Thoracic aorta (tissue), 2 donors: Measurements from ENCODE around the gene PCBD1. TPM values are rescaled to one million over a fixed set of nuclear protein-coding genes. Genes with fewer than 3 reads are reported as not detected.

ENCODE experiments used
- ATAC-seq: fragments of 150-250 bp; one replicate; pipeline ENCODE4 v1.8.0; 2017; ENCODE audit warnings: low read depth; ENCODE audit not compliant: insufficient number of reproducible peaks, low FRiP score
- DNase-seq: peaks from one replicate; pipeline ENCODE4 v3.0.0-alpha.2; 2020; ENCODE audit warnings: low spot score
- H3K27ac ChIP-seq, 2 donors: fragments of 200-600 bp; sonication (generic); 1 replicate in 1 of 2; 2 replicates in 1 of 2; pipeline ENCODE4 v1.5.1; 2016; ENCODE audit warnings: mild to moderate bottlenecking in 2 of 2, moderate library complexity in 2 of 2
- H3K27me3 ChIP-seq: fragments of 200-600 bp; sonication (generic); replicated peaks from 2 replicates; pipeline ENCODE4 v1.6.0; 2016; ENCODE audit warnings: mild to moderate bottlenecking; ENCODE audit not compliant: insufficient read depth
- H3K36me3 ChIP-seq: fragments of 200-600 bp; sonication (generic); one replicate; pipeline ENCODE4 v1.5.1; 2016
- H3K4me1 ChIP-seq, 2 donors: fragments of 200-600 bp; sonication (generic); 1 replicate in 1 of 2; 2 replicates in 1 of 2; pipeline versions ENCODE4 v1.5.1 to v1.6.0; 2016; ENCODE audit warnings: low read depth in 2 of 2, mild to moderate bottlenecking in 1 of 2; ENCODE audit not compliant: control insufficient read depth in 1 of 2
- H3K4me3 ChIP-seq: fragments of 200-600 bp; sonication (generic); 2 replicates; pipeline ENCODE4 v1.5.1; 2016; ENCODE audit warnings: mild to moderate bottlenecking
- H3K9me3 ChIP-seq: fragments of 200-600 bp; sonication (generic); 2 replicates; pipeline ENCODE4 v1.5.1; 2016
- total RNA-seq, 2 donors: library from RNA; depleted of rRNA; stranded (reverse); fragments of >200 nt; gene quantifications; one replicate each; pipeline versions ENCODE4 v1.1.0 to v1.2.3, GENCODE V29; 2016
- TF ChIP-seq, protein P1 (sequence below): fragments of 200-600 bp; sonication (generic); IDR thresholded peaks from one replicate; pipeline ENCODE4 v1.5.1; 2019; ENCODE audit warnings: antibody characterized with exemption

Gene PCBD1
- total RNA-seq, 2 donors from 2014 or later, result 12.8 to 36.0 TPM

DNA sequence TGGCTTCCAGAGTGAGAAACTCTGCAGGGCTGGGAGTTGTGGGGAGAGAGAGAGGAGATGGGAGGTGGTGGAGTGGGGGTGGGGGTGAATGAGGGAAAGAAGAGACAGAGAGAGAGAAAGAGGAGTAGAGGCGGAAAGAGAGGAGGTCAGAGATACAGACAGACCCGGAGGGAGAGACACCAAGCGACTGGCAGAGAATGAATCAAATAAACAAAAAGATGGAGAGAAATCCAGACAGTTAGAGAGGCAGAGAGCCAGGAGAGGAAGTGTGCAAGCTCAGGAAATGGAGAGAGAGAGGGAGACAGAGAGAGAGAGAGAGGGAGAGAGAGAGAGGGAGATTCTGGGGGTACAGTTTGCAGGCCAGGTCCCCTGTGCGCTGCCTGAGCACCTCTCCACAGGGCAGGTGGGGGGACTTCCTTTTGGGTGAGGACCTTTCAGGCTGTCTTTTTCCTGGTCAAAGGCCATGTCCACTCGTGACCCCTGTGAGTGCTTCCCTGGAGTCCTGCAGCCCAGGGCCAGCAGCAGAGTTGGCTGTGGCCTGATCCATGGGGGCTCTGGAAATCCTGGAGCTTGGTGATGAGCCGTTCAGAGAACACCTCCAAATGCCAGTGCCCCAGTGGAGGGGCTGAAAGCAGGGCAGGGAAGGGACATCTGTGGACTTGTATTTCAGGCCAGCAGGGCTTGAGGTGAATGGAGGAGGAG lies 25.0 kb upstream of the PCBD1 start:
- DNase-seq (no peak), ATAC-seq (no peak)
- Histone ChIP-seq H3K27me3 (no peaks in the 10 kb centered on the region), H3K36me3 (no peaks in the 10 kb centered on the region), H3K4me3 (no peak overlapping the region), H3K9me3 (no peaks in the 10 kb centered on the region), H3K27ac (no peak overlapping the region), H3K4me1 (no peaks in the 10 kb centered on the region)
- TF ChIP-seq, protein P1, sequence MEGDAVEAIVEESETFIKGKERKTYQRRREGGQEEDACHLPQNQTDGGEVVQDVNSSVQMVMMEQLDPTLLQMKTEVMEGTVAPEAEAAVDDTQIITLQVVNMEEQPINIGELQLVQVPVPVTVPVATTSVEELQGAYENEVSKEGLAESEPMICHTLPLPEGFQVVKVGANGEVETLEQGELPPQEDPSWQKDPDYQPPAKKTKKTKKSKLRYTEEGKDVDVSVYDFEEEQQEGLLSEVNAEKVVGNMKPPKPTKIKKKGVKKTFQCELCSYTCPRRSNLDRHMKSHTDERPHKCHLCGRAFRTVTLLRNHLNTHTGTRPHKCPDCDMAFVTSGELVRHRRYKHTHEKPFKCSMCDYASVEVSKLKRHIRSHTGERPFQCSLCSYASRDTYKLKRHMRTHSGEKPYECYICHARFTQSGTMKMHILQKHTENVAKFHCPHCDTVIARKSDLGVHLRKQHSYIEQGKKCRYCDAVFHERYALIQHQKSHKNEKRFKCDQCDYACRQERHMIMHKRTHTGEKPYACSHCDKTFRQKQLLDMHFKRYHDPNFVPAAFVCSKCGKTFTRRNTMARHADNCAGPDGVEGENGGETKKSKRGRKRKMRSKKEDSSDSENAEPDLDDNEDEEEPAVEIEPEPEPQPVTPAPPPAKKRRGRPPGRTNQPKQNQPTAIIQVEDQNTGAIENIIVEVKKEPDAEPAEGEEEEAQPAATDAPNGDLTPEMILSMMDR, result no peak

DNA sequence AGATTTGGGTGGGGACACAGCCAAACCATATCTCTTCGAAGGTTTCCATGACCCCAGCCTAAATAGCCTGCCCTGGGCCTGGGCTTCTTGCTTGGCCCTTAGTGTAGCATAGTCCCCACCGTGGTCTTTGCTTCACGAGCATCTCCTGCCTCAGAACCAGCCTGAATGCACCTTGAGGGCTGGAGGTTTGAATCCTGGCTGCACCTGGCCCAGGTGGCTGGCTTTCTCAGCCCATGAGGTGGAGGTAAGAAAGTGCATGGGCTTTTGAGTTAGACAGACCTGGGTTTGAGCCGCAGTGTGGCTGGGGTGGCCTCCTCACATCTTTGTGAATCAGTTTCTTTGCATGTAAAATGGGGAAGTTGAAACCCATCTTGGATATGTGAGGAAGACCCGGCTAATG lies 24.2 kb upstream of the PCBD1 start:
- Histone ChIP-seq H3K27me3 (no peaks in the 10 kb centered on the region), H3K4me3 (no peak overlapping the region), H3K27ac (no peak overlapping the region), H3K36me3 (no peaks in the 10 kb centered on the region), H3K4me1 (no peaks in the 10 kb centered on the region), H3K9me3 (no peaks in the 10 kb centered on the region)
- ATAC-seq, result no peak
- TF ChIP-seq, protein P1, result no peak
- no peak for DNase-seq

DNA sequence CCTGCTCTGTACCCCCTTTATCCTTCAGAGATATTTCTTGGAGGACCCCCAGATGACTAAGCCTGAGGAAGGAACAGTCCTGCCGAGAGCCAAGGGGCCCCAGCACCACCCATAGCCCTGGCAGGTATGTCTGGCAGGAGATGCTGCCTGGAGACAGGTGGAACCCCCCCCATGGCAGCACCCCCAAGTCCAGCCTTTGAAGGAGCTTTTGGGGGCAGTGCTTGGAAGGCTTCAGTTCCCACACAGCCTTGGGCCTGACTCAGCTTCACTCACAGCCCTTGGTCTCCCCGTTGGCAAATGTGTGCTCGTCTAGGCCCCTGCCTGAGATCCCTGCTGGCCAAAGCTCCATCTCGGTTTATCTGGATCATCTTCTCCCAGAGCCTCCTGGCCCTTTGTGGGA lies 23.0 kb upstream of the PCBD1 start:
- Histone ChIP-seq H3K36me3 (no peaks in the 10 kb centered on the region), H3K4me1 (no peaks in the 10 kb centered on the region), H3K4me3 (no peak overlapping the region), H3K27me3 (no peaks in the 10 kb centered on the region), H3K27ac (no peak overlapping the region), H3K9me3 (no peaks in the 10 kb centered on the region)
- DNase-seq (no peak), ATAC-seq (no peak)
- TF ChIP-seq, protein P1, result no peak

DNA sequence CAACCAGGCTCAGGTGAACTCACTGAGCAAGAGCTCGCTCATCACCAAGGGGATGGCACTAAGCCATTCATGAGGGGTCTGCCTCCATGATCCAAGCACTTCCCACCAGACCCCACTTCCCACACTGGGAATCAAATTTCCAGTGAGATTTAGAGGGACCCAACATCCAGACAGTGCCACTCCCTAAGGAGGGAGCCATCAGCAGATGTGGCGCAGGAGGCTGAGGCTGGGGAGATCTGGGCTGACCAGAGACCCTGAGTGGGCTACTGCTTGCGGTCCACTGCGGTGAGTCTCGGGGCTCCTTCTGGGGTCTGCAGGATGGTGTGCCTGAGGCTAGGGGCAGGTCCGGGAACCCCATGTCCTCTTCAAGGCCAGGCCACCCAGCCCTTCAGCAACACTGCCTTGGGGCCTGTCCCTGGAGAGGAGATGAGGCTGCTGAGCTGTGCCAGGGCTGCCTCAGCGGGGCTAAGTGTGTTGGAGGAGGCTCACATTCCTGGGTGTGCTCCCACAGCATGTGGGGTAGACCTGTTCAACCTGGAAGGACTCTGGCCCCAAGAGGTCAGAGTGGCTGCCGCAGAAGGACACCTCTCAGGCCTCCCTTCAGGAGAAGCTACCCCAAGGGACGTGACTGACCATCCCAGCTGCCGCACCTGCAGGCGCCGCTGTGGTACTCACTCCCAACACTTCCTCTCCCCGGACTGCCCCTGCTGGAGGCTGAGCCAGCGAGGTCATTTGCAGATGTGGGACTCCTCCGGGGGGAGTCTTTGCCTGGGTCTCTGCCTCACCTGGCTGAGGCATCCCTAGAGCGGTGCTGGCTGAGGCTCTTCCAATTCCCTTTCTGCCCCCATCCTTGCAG lies 22.3 kb upstream of the PCBD1 start:
- ATAC-seq (no peak), DNase-seq (no peak)
- Histone ChIP-seq H3K27ac (no peak overlapping the region), H3K27me3 (no peaks in the 10 kb centered on the region), H3K36me3 (no peaks in the 10 kb centered on the region), H3K4me3 (no peak overlapping the region), H3K4me1 (no peaks in the 10 kb centered on the region), H3K9me3 (no peaks in the 10 kb centered on the region)
- TF ChIP-seq, protein P1, result no peak

DNA sequence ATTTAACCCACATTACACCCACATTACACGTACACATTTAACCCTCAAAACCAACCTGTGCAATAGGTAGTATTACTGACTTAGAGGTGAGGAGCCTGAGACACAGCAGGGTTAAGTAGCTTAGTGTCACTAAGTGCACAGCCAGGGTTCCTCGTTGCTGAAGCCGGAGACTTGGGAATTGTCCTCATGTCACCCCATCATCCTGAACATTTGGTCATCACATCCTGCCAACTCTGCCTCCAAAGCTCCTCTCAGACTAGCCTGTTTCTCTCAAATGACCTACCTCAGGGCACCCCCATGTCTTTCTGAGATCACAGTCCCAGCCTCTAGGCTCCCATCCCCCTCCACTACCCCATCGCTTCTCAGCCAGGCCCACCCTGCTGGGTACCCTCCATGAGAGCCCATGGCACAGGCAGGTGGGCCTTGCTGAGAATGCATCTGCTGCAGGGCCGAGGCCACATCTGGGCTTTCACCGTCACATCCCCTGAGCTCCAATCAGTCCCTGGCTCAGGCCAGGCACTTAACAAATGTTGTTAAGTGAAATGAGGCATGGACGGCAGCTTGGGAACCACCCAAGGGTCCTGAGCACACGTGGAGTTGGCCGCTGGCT lies 21.1 kb upstream of the PCBD1 start:
- TF ChIP-seq, protein P1, result no peak
- Histone ChIP-seq H3K4me1 (no peaks in the 10 kb centered on the region), H3K27me3 (no peaks in the 10 kb centered on the region), H3K36me3 (no peaks in the 10 kb centered on the region), H3K9me3 (no peaks in the 10 kb centered on the region), H3K4me3 (no peak overlapping the region), H3K27ac (no peak overlapping the region)
- ATAC-seq (no peak), DNase-seq (no peak)
